ENCODE data around the gene KPTN. TPM values are rescaled to one million over a fixed set of nuclear protein-coding genes. Genes with fewer than 3 reads are reported as not detected.

Gene KPTN
- total and polyA plus RNA-seq, 2 experiments from 2014 or later = 10.4 to 20.6 TPM

DNA sequence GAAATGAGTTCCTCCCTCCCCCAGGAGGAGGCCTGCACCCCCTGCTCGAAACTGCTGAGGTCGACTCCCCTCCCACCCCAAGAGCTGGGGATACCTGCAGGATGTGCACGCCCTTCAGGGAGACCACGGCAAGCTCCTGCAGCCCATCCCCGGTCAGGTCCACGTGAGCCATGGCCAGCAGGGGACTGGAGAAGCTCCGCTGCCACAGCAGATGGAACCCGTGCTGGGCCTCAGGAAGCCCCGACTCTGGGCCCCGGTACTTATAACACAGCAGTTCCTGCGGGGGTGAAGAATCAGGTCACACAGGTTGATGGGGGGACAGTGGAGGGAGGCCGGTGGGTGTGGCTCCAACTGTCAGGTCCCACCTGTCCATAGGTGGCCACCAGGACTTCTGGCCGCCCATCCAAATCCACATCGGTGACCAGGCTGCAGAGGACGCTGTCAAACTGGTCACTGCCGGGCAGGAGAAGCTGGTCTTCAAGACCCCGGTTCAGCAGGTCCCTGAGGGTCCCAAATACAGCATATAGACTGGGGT, 7.5 kb downstream of the KPTN start:
- no peak for DNase-seq (ENCODE audit: low read depth in 1 of 2, low spot score in 1 of 2)
- no peak overlapping the region for H3K27ac ChIP-seq
- TF ChIP-seq CTCF (IDR thresholded peaks at IDR 0.05; ENCODE audit: low read depth, low read length) = no peak
- H3K9me3 ChIP-seq (ENCODE audit: low read depth) = no peaks in the 10 kb centered on the region
- H3K4me1 ChIP-seq (ENCODE audit: low read depth) = peaks cover 3% of the 10 kb centered on the region
- no peak overlapping the region for H3K4me3 ChIP-seq
- no peaks in the 10 kb centered on the region for H3K36me3 ChIP-seq
- H3K27me3 ChIP-seq = no peaks in the 10 kb centered on the region

GRCh38 chr19:47475465-47475864, 8.6 kb downstream of the KPTN start:
- no peaks in the 10 kb centered on the region for H3K27me3 ChIP-seq
- H3K4me1 ChIP-seq (ENCODE audit: low read depth) = peaks cover 3% of the 10 kb centered on the region
- peak in 1 of 2 donors; percentile 26 for DNase-seq (ENCODE audit: low read depth in 1 of 2, low spot score in 1 of 2)
- no peak overlapping the region for H3K4me3 ChIP-seq
- TF ChIP-seq CTCF (IDR thresholded peaks at IDR 0.05; ENCODE audit: low read depth, low read length) = no peak
- no peak overlapping the region for H3K27ac ChIP-seq
- no peaks in the 10 kb centered on the region for H3K9me3 ChIP-seq (ENCODE audit: low read depth)
- H3K36me3 ChIP-seq = no peaks in the 10 kb centered on the region

- DNase-seq (ENCODE audit: low read depth in 1 of 2, low spot score in 1 of 2) = no peak
These were observed 10.7 kb downstream of the KPTN start for GRCh38 chr19:47473336-47473735.

GRCh38 chr19:47471733-47472457, 12.1 kb downstream of the KPTN start, which contains the start of gene SLC8A2:
Gene SLC8A2, minus strand, starts transcription at chr19:47471893. Its CDS starts 5,490 bp downstream, at chr19:47466403.
- Histone ChIP-seq H3K36me3 (no peaks in the 10 kb centered on the region), H3K9me3 (ENCODE audit: low read depth) (no peaks in the 10 kb centered on the region), H3K27me3 (no peaks in the 10 kb centered on the region), H3K4me1 (ENCODE audit: low read depth) (peaks cover 3% of the 10 kb centered on the region), H3K27ac (no peak within 1 kb of the TSS), H3K4me3 (peak within 1 kb of the TSS; percentile 24)
- TF ChIP-seq CTCF (IDR thresholded peaks at IDR 0.05; ENCODE audit: low read depth, low read length) = no peak
- DNase-seq (ENCODE audit: low read depth in 1 of 2, low spot score in 1 of 2) = peak; percentile 92 to 95

More at GRCh38 chr19:47473336-47473735, 10.7 kb downstream of the KPTN start:
- H3K4me3 ChIP-seq = no peak overlapping the region
- H3K36me3 ChIP-seq = no peaks in the 10 kb centered on the region
- H3K4me1 ChIP-seq (ENCODE audit: low read depth) = peaks cover 3% of the 10 kb centered on the region
- H3K27me3 ChIP-seq = no peaks in the 10 kb centered on the region
- H3K9me3 ChIP-seq (ENCODE audit: low read depth) = no peaks in the 10 kb centered on the region
- H3K27ac ChIP-seq = no peak overlapping the region
- TF ChIP-seq CTCF (IDR thresholded peaks at IDR 0.05; ENCODE audit: low read depth, low read length) = no peak

DNA sequence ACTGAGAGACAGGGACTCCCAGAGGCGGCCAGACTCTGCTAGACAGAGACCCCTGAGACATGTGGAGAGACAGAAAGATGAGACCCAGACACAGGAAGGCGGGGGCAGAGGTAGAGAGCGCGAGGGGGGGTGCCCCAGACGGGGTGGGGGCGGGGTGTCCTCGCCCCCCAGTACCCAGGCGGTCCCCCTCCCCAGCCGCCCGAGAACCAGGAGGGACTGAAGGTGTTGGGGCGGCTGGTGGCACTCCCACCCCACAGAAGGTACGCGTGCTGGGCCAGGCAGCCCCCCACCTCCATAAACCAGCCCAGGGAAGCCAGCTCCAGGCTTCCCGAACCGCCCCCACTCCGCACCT, 12.7 kb downstream of the KPTN start:
- H3K4me3 ChIP-seq = peak overlapping the region; percentile 24
- peaks cover 3% of the 10 kb centered on the region for H3K4me1 ChIP-seq (ENCODE audit: low read depth)
- H3K27ac ChIP-seq = no peak overlapping the region
- H3K9me3 ChIP-seq (ENCODE audit: low read depth) = no peaks in the 10 kb centered on the region
- H3K36me3 ChIP-seq = no peaks in the 10 kb centered on the region
- TF ChIP-seq CTCF (IDR thresholded peaks at IDR 0.05; ENCODE audit: low read depth, low read length) = no peak
- DNase-seq (ENCODE audit: low read depth in 1 of 2, low spot score in 1 of 2) = no peak
- H3K27me3 ChIP-seq = no peaks in the 10 kb centered on the region

All from cardiac muscle cell (in vitro differentiated cells and primary cell).